ENCODE measurements around the gene RNPS1.

DNA sequence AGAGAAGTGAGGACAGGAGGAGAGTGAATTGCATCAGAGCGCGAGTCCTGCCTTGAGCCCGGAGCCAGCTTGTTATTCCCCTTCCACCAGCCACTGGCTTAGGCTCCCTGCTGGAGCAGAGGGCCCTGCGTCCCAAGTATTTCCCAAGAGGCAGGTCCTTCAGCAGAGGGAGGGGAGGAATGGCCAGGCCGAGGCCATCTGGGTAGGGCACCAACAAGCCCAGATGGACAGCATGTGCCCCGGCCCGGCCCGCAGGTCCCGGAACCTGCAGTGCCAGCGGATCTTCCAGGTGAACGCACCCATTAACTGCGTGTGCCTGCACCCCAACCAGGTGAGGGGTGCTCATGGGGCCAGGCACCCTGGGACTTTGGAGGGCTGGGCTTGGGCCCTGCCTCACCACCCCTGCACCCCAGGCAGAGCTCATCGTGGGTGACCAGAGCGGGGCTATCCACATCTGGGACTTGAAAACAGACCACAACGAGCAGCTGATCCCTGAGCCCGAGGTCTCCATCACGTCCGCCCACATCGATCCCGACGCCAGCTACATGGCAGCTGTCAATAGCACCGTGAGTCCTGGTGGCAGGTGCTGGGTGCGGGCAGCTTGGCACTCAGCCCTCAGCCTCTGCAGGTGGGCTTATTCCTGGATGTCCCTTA is 61.0 kb downstream of the RNPS1 start:
- no peak for TF ChIP-seq POLR2AphosphoS5 (IDR thresholded peaks at IDR 0.05; ENCODE audit: insufficient read depth, low read depth, low read length)
- TF ChIP-seq POLR2A (IDR thresholded peaks at IDR 0.05; ENCODE audit: low read depth, low read length): no peak
- TF ChIP-seq, protein P1, sequence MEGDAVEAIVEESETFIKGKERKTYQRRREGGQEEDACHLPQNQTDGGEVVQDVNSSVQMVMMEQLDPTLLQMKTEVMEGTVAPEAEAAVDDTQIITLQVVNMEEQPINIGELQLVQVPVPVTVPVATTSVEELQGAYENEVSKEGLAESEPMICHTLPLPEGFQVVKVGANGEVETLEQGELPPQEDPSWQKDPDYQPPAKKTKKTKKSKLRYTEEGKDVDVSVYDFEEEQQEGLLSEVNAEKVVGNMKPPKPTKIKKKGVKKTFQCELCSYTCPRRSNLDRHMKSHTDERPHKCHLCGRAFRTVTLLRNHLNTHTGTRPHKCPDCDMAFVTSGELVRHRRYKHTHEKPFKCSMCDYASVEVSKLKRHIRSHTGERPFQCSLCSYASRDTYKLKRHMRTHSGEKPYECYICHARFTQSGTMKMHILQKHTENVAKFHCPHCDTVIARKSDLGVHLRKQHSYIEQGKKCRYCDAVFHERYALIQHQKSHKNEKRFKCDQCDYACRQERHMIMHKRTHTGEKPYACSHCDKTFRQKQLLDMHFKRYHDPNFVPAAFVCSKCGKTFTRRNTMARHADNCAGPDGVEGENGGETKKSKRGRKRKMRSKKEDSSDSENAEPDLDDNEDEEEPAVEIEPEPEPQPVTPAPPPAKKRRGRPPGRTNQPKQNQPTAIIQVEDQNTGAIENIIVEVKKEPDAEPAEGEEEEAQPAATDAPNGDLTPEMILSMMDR (IDR thresholded peaks at IDR 0.05; ENCODE audit: extremely low read depth in 1 of 2, insufficient read depth in 1 of 2, low read depth in 1 of 2, low read length in 2 of 2): no peak
- TF ChIP-seq, protein P2, sequence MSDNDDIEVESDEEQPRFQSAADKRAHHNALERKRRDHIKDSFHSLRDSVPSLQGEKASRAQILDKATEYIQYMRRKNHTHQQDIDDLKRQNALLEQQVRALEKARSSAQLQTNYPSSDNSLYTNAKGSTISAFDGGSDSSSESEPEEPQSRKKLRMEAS (IDR thresholded peaks at IDR 0.05; ENCODE audit: insufficient read depth, insufficient read length): no peak
- TF ChIP-seq EZH2 (IDR thresholded peaks at IDR 0.05; ENCODE audit: borderline replicate concordance, low read depth, low read length, severe bottlenecking): no peak

All from endothelial cell of umbilical vein (primary cell).